B cell (primary cell): ENCODE data around the gene CXCL6.

Experiments used
- CTCF ChIP-seq: fragments of 200-600 bp; IDR thresholded peaks from one replicate; pipeline ENCODE4 v1.8.0; 2022; ENCODE audit warnings: antibody characterized with exemption, mild to moderate bottlenecking
- EZH2 ChIP-seq: IDR thresholded peaks from 2 replicates; pipeline ENCODE4 v1.6.1; 2012; ENCODE audit warnings: borderline replicate concordance, low read depth, mild to moderate bottlenecking, moderate library complexity, low read length; ENCODE audit not compliant: insufficient read depth, poor library complexity, severe bottlenecking

- no peak for TF ChIP-seq EZH2
- no peak for TF ChIP-seq CTCF
Measured at GRCh38 chr4:73844345-73844744, 7.9 kb downstream of the CXCL6 start.
